GM12865 (cell line): ENCODE measurements around the gene RAPGEF3.

Experiments used
- DNase-seq: peaks from one replicate; pipeline ENCODE4 v3.0.0; 2010; ENCODE audit warnings: low read depth
- H3K4me3 ChIP-seq: 2 replicates; pipeline ENCODE4 v1.5.1; 2011; ENCODE audit warnings: mild to moderate bottlenecking, low read depth, low read length, control low read depth
- CTCF ChIP-seq: IDR thresholded peaks from 2 replicates; pipeline ENCODE4 v1.5.1; 2011; ENCODE audit warnings: low read length, control low read depth, low read depth, inconsistent platforms; ENCODE audit not compliant: insufficient read depth; ENCODE audit errors: missing control alignments

The RAPGEF3 gene

GRCh38 chr12:47766502-47767215 lies 8.0 kb upstream of the RAPGEF3 start:
- no peak for DNase-seq
- no peak overlapping the region for H3K4me3 ChIP-seq
- TF ChIP-seq CTCF: no peak

GRCh38 chr12:47763481-47764346 lies 5.0 kb upstream of the RAPGEF3 start:
- DNase-seq: no peak
- TF ChIP-seq CTCF: no peak
- H3K4me3 ChIP-seq: no peak overlapping the region

- no peak for TF ChIP-seq CTCF
- no peak overlapping the region for H3K4me3 ChIP-seq
- no peak for DNase-seq
These were observed 4.3 kb upstream of the RAPGEF3 start for GRCh38 chr12:47762850-47763465.

- no peak for TF ChIP-seq CTCF
- peak overlapping the region; percentile 69 for H3K4me3 ChIP-seq
- no peak for DNase-seq
These were observed 171 bp downstream of the RAPGEF3 start for GRCh38 chr12:47758584-47758833.

- no peak for TF ChIP-seq CTCF
- DNase-seq: no peak
- H3K4me3 ChIP-seq: no peak overlapping the region
These were observed 668 bp downstream of the RAPGEF3 start for GRCh38 chr12:47757840-47758583.

- no peak for TF ChIP-seq CTCF
- H3K4me3 ChIP-seq: no peak overlapping the region
- no peak for DNase-seq
These were observed 1.3 kb downstream of the RAPGEF3 start for GRCh38 chr12:47757364-47757839.
